Stimulated activated CD4-positive, alpha-beta T cell treated with anti-CD3 and anti-CD28 coated beads, Interleukin-1b, Interleukin-23, amount 100 ng/mL, for 24 hours (primary cell): ENCODE data around the gene FCRL4.
"Not testable (repeated sequence)": the region's sequence is repeated elsewhere in the genome, so short reads cannot be mapped to it uniquely, and the experiment has no call there.

Experiments
- DNase-seq, 4 experiments: peaks; one replicate each; pipeline ENCODE4 v3.0.0-alpha.2; 2020; ENCODE audit warnings: low read depth in 4 of 4, low spot score in 1 of 4

FCRL4 gene

DNA sequence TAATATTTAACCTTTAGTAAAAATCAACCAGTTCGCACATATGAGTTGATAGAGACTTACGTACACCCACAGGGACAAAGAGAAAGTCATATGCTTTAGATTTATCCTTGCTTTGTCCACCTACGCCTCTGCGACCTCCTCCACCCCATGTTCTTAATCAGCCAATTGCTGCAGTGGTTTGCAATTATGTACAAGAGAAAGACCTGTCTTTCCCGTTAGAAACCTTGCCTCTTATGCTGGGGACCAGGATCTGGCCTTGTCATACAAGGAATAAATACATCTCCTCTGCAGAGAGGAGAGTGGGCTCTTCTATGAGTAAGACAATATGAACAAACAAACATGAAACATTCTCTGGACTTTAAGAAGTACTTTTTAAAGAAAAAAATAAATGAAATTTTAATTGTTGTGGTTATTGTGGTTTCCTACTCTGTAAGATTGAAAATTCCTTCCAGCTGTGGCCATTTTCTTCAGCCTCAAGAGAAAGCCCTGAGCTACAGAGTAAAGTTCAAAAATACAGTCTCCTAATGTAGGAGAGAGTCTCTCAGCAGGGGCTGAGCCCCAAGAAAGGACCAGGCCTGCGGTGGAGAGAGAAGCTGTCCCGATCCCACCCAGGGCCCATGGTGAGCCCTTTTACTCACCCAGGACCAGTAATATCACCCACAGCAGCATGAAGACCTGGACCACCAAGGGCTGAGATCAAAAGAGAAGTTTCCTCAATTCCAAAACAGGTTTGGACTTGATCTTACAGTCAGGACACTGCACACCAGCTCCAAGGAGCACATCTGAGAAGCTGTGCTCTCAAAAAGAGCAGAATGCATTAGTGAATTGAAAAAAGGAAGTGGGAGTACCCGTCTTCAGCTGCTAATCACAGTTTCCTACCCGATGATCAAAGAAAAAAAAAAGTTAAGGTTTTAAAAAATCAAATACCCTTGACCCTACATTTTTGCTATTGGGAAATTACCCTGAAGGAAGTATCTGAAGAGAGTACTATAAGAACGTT lies 45.9 kb downstream of the FCRL4 start, which contains the start of gene FCRL5:
TSS of gene FCRL5 (minus strand) at position 822 of the 1,000 bp plus-strand sequence. CDS start at position 669, 153 bp downstream.
- DNase-seq: no peak

DNA sequence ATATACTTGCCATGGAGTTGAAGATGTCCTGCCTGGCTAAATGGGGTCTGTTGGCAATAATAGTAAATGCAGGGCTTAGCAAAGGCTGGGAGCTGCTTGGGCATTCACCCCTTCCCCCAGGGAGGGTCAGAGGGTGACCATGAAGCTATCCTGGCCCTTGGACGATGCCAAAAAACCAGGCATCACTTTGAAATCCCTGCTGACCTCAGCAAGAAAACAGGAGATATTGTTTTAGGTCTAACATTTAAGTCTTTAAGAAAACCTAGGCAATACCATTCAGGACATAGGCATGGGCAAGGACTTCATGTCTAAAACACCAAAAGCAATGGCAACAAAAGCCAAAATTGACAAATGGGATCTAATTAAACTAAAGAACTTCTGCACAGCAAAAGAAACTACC lies 49.8 kb downstream of the FCRL4 start:
- DNase-seq: not testable (repeated sequence)

DNA sequence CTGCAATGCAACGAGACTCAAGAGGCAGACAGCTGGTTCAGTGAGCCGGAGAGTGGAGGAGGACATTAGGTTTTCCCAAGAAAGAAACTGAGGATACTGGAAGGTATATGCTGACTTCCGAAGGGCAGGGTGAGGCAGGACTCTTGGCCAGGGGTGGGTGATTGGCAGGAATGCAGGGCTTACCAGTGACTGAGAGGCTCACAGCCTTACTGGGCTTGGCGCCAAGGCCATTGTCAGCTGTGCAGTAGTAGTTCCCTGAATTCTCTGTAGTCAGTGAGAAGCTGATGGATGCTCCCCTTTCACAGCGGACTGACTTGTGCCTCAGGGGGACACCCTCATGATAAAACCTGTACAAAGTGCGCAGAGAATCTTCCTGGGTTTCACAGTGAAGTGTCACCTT lies 55.2 kb downstream of the FCRL4 start:
- no peak for DNase-seq

DNA sequence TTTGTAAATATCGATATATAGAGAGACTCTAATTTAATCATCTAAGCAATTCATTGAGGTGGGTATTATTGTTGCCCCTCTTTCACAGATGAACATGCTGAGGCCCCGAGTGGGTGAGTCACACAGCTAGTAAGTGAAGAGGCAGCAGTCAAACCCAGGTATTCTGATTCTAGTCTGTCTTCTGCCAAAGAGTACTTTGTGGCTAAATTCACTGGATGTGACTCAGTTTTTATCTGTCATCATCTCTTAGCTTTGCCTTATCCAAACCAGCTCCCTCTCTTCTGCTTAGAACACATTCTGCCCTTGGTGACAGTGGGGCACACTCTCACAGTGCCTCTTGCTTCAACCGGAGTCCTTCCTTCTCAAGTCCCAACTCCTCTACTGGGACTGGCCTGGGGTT lies 57.0 kb downstream of the FCRL4 start:
- DNase-seq: no peak

DNA sequence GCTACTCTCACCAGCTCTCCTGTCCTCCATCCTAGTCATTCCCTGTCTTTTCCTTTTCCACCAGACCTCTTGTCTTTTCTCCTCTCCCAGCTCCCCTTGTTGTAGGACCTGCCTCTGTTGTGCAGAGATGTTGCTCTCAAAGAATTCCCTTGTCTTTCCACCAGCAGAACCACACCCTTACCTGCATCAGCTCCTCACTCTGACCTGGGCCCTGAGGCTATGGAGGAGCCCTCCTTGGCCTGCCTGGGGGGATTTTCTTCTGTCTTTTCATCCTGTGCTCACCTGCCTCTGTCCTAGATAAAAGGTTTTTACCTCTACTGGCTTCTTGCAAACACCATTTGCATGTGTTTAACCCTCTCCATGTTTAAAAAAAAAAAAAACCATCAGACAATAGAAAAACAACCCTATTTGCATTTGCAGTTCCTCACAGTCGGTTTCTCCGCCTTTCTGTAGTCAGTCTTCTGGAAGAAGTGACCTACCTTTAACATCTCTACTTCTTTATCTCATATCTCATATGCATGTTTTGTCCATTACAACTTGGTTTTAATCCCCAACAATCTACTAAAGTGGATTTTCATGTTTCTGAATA lies 57.6 kb downstream of the FCRL4 start:
- DNase-seq: no peak

DNA sequence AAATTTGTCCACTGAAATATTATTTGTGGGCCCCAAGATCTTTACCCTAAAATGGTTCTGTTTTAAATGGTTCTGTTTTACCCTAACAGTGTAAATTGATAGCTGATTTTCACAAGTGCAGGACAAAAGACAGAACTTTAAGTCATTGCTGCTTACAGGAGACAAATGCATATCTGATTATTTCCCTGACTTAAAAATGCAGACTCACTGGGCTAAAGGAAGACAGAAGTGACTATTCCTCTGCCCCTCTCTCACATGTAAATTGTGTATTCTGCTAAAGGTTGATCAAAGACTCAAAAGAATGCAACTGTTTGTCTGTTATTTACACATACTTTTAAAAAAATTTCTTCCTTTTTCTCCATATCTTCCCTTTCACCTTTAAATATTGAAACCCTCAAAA lies 58.3 kb downstream of the FCRL4 start:
- no peak for DNase-seq

DNA sequence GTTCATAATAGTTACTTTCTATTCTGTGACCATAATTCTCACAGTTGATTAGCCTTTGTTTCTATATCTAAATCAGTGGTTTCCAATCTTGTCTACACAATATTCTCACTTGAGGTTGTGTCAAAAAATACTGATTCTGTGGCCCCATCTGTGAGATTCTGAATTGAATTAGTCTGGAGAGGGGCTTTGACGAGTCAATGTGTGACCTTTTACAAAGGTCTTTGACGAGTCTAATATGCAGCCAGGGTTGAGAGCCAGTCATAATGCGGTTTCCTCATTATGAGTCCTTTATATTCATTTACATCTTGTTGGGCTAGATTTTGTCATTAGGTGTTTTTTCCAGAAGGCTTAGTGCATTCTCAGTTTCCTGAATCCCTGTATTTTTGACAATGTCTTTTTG lies 65.3 kb downstream of the FCRL4 start:
- DNase-seq: no peak

DNA sequence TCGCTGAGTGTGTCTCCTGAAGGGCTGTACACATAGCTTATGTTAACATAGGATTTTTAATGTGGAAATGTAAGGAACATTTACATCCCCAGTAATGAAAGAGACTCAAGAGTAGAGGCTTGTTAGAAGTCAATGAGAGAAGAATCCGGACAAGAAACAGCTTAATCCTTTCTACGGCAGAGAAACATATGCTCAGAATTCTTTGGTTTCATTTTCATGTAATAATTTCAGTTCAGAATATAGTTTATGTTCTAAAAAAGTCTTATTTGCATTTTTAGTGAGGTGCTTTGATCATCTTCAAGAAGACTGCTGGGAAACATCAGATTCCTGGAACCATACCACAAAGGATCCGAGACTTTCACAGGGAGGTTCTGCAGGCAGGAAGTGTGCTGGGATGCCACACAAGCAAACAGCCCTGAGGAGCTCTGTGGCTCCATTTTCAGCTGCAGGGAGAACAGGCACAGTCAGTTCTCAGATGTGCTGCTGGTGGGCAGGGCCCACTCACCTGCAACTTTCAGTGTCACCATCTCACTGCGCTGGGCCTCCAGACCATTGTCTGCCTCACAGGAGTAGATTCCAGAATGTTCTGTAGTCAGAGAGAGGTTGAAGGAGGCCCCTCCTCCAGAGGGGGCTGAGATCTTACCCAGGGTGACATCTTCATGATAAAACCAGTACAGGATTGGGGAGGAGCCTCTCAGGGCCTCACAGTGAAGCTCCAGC lies 74.0 kb downstream of the FCRL4 start:
- DNase-seq: no peak
